GM23338 (cell line): ENCODE results near the gene JAZF1.

ENCODE experiments used
- CREB1 ChIP-seq: fragments of 250-450 bp; sonication (Bioruptor Pico); IDR thresholded peaks from 2 replicates; pipeline ENCODE4 v1.5.0; 2020; ENCODE audit warnings: low read depth, mild to moderate bottlenecking, moderate library complexity
- CTCF ChIP-seq, 2 experiments: fragments of 200-600 bp in 1 of 2; sonication (generic) in 1 of 2; conservative IDR thresholded peaks; 2 replicates each; pipeline versions ENCODE4 v1.5.1 to v1.6.1; 2016 to 2017; ENCODE audit warnings: antibody characterized with exemption in 2 of 2, low read depth in 2 of 2, mild to moderate bottlenecking in 2 of 2, moderate library complexity in 1 of 2
- ETS1 ChIP-seq: IDR thresholded peaks from 2 replicates; pipeline ENCODE4 v1.6.1; 2016; ENCODE audit warnings: antibody characterized with exemption
- EZH2 ChIP-seq: fragments of 200-600 bp; sonication (generic); IDR thresholded peaks from one replicate; pipeline ENCODE4 v1.8.0; 2017; ENCODE audit warnings: antibody characterized with exemption, mild to moderate bottlenecking, low read depth; ENCODE audit not compliant: unreplicated experiment
- EZH2phosphoT487 ChIP-seq: fragments of 200-600 bp; sonication (generic); IDR thresholded peaks from one replicate; pipeline ENCODE4 v1.8.1; 2018; ENCODE audit warnings: antibody characterized with exemption; ENCODE audit not compliant: unreplicated experiment
- JUNB ChIP-seq: IDR thresholded peaks from one replicate; pipeline ENCODE4 v1.6.1; 2016; ENCODE audit warnings: antibody characterized with exemption; ENCODE audit not compliant: unreplicated experiment
- NANOG ChIP-seq: IDR thresholded peaks from 2 replicates; pipeline ENCODE4 v1.6.1; 2016; ENCODE audit warnings: antibody characterized with exemption, borderline replicate concordance
- POLR2AphosphoS5 ChIP-seq: IDR thresholded peaks from 2 replicates; pipeline ENCODE4 v1.6.1; 2016; ENCODE audit warnings: antibody characterized with exemption, low read depth
- REST ChIP-seq: IDR thresholded peaks from one replicate; pipeline ENCODE4 v1.6.1; 2018; ENCODE audit warnings: antibody characterized with exemption; ENCODE audit not compliant: unreplicated experiment
- STAT1 ChIP-seq: IDR thresholded peaks from one replicate; pipeline ENCODE4 v1.6.1; 2016; ENCODE audit warnings: antibody characterized with exemption; ENCODE audit not compliant: unreplicated experiment
- ZNF114 ChIP-seq: fragments of 250-450 bp; sonication (Bioruptor Pico); IDR thresholded peaks from 2 replicates; pipeline ENCODE4 v1.5.0; 2020; ENCODE audit warnings: mild to moderate bottlenecking, moderate library complexity
- ZNF331 ChIP-seq: fragments of 250-450 bp; sonication (Bioruptor Pico); IDR thresholded peaks from 2 replicates; pipeline ENCODE4 v1.5.0; 2020; ENCODE audit warnings: low read depth, mild to moderate bottlenecking, moderate library complexity

GRCh38 chr7:27868131-27868550 is 312.5 kb downstream of the JAZF1 start:
- no peak for TF ChIP-seq EZH2
- no peak for TF ChIP-seq NANOG
- TF ChIP-seq CTCF (conservative IDR thresholded peaks at IDR 0.05; ENCODE audit: low read depth in 2 of 2), result no peak
- no peak for TF ChIP-seq CREB1 (CRISPR knock-in tag)
- no peak for TF ChIP-seq REST
- TF ChIP-seq POLR2AphosphoS5, result no peak
- no peak for TF ChIP-seq STAT1
- TF ChIP-seq EZH2phosphoT487, result no peak
- TF ChIP-seq JUNB, result no peak
- TF ChIP-seq ZNF331 (CRISPR knock-in tag), result no peak
- no peak for TF ChIP-seq ETS1
- TF ChIP-seq ZNF114 (CRISPR knock-in tag), result no peak
